BLaER1 (cell line): ENCODE measurements around the gene PITPNM1.

Experiments
- H3K27ac ChIP-seq: shearing (Covaris generic); formaldehyde crosslinking; 2 replicates; pipeline ENCODE4 v1.8.1; 2022
- H3K27me3 ChIP-seq: shearing (Covaris generic); formaldehyde crosslinking; 2 replicates; pipeline ENCODE4 v1.8.1; 2022
- H3K36me3 ChIP-seq: shearing (Covaris generic); formaldehyde crosslinking; 2 replicates; pipeline ENCODE4 v1.8.1; 2022
- H3K4me1 ChIP-seq: shearing (Covaris generic); formaldehyde crosslinking; 2 replicates; pipeline ENCODE4 v1.8.1; 2022
- H3K4me2 ChIP-seq: shearing (Covaris generic); formaldehyde crosslinking; 2 replicates; pipeline ENCODE4 v1.8.1; 2022
- H3K4me3 ChIP-seq: shearing (Covaris generic); formaldehyde crosslinking; 2 replicates; pipeline ENCODE4 v1.8.1; 2022
- H3K9ac ChIP-seq: shearing (Covaris generic); formaldehyde crosslinking; 2 replicates; pipeline ENCODE4 v1.8.1; 2022
- H3K9me3 ChIP-seq: shearing (Covaris generic); formaldehyde crosslinking; 2 replicates; pipeline ENCODE4 v1.8.1; 2022
- H4K20me1 ChIP-seq: shearing (Covaris generic); formaldehyde crosslinking; 2 replicates; pipeline ENCODE4 v1.8.1; 2022
- Cebpa-rat ChIP-seq: shearing (Covaris generic); IDR thresholded peaks from 2 replicates; pipeline ENCODE4 v1.8.1; 2022

The PITPNM1 gene

DNA sequence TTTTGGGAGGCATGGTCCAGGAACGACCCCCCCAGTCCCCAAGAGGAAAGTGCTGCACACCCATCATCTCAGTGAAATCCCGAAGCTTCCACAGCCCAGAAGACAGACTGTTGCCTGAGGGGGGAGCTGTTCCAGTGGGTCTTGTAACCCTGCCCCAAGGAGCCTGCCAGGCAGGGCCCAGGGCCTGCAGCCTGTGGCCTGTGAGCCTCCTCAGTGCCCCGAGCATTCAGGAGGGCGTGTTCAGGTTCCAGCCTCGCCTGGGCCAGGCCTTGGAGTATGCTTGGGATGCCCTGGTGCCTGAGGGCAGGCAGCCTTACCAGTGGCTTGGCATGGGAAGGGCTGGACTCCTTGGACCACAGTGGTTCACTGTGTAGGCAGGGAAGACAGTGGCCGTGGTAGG lies 36.0 kb upstream of the PITPNM1 start:
- no peak for TF ChIP-seq Cebpa-rat
- no peak overlapping the region for H3K9ac ChIP-seq
- no peak overlapping the region for H3K4me3 ChIP-seq
- peaks cover 17% of the 10 kb centered on the region for H3K9me3 ChIP-seq
- no peak overlapping the region for H3K27ac ChIP-seq
- H3K4me1 ChIP-seq, result peaks cover 47% of the 10 kb centered on the region
- no peak overlapping the region for H3K4me2 ChIP-seq
- no peaks in the 10 kb centered on the region for H3K36me3 ChIP-seq
- no peaks in the 10 kb centered on the region for H4K20me1 ChIP-seq
- H3K27me3 ChIP-seq, result no peaks in the 10 kb centered on the region

DNA sequence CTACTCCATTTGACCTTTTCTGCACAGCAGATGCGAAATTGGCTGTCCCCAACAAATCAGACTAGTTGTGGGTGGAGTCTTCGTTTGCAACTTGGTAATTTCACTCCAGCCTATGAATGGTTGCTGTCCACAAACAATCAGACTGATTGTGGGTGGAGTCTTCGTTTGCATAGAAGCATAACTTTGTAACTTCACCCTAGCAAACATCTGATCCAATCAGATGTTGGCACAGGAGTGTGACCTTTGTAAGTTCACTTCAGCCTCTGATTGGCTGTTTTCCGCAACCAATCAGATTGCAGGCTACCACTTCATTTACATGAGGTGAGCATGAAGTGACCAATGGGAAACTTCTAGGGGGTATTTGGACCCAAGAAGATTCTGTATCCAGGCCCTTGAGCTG lies 34.4 kb upstream of the PITPNM1 start:
- Histone ChIP-seq H3K4me2 (no peak overlapping the region), H3K36me3 (no peaks in the 10 kb centered on the region), H3K9ac (no peak overlapping the region), H3K27ac (no peak overlapping the region), H4K20me1 (no peaks in the 10 kb centered on the region), H3K27me3 (no peaks in the 10 kb centered on the region), H3K9me3 (peaks cover 33% of the 10 kb centered on the region), H3K4me1 (peaks cover 31% of the 10 kb centered on the region), H3K4me3 (no peak overlapping the region)
- TF ChIP-seq Cebpa-rat, result no peak

DNA sequence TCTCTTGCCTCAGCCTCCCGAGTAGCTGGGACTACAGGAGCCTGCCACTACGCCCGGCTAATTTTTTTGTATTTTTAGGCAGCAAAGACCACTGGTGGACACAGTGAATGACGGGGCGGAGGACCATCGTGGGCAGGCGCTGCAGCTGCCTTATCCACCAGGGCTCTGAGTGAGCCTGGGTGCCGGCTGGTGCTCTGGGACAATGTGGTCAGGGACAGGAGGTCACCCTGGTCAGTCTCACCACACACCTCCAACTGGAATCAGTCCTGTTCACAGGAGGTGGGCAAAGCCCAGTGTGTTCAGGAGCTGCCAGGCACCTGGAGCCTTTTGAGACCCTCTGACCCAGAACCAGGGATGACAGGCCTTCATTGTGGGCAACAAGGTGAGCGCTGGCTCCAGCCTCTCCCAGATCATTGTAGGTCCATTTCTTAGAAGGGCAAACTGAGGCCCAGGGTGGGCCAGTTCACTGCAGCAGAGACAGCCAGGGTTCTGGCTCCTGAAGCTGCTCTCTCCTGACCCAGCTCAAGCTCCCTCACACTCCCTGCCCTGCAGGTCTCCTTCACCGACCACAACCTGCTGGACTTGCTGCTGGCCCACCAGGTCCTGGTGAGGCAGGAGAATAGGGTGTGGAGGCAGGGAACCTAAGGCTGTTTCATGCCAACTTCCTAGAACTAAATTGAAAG lies 33.8 kb upstream of the PITPNM1 start:
- H3K4me3 ChIP-seq, result no peak overlapping the region
- no peak overlapping the region for H3K9ac ChIP-seq
- H3K9me3 ChIP-seq, result peaks cover 39% of the 10 kb centered on the region
- H3K36me3 ChIP-seq, result no peaks in the 10 kb centered on the region
- H3K27ac ChIP-seq, result no peak overlapping the region
- peaks cover 25% of the 10 kb centered on the region for H3K4me1 ChIP-seq
- H3K27me3 ChIP-seq, result no peaks in the 10 kb centered on the region
- TF ChIP-seq Cebpa-rat, result no peak
- no peak overlapping the region for H3K4me2 ChIP-seq
- H4K20me1 ChIP-seq, result no peaks in the 10 kb centered on the region

DNA sequence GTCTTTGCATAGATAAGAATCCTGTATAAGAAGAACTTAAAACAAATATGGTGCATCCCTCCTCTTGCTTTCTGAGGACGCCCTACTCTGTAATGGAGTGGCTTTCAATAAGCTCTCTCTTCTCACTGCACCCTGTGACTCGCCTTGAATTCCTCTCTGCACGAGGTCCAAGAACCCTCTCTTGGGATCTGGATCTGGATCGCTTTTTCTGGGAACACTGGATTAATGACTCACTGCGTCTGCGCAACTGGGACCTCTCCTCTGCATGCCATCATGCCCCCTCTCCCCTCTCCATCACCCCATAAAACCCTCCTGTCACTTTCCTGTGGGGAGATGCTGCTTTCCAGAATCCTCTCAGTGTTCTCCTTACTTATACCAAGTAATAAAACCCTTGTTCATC lies 33.1 kb upstream of the PITPNM1 start:
- no peak overlapping the region for H3K4me2 ChIP-seq
- H3K9me3 ChIP-seq, result peaks cover 46% of the 10 kb centered on the region
- H3K27me3 ChIP-seq, result no peaks in the 10 kb centered on the region
- no peak for TF ChIP-seq Cebpa-rat
- H3K4me3 ChIP-seq, result no peak overlapping the region
- no peaks in the 10 kb centered on the region for H4K20me1 ChIP-seq
- H3K36me3 ChIP-seq, result no peaks in the 10 kb centered on the region
- H3K27ac ChIP-seq, result no peak overlapping the region
- no peak overlapping the region for H3K9ac ChIP-seq
- H3K4me1 ChIP-seq, result peaks cover 18% of the 10 kb centered on the region

GRCh38 chr11:67535561-67535960 lies 30.4 kb upstream of the PITPNM1 start:
- no peak overlapping the region for H3K4me3 ChIP-seq
- no peaks in the 10 kb centered on the region for H4K20me1 ChIP-seq
- no peak overlapping the region for H3K4me2 ChIP-seq
- H3K27me3 ChIP-seq, result no peaks in the 10 kb centered on the region
- H3K4me1 ChIP-seq, result peaks cover 10% of the 10 kb centered on the region
- no peak overlapping the region for H3K27ac ChIP-seq
- no peak overlapping the region for H3K9ac ChIP-seq
- no peaks in the 10 kb centered on the region for H3K36me3 ChIP-seq
- TF ChIP-seq Cebpa-rat, result no peak
- peaks cover 63% of the 10 kb centered on the region for H3K9me3 ChIP-seq

DNA sequence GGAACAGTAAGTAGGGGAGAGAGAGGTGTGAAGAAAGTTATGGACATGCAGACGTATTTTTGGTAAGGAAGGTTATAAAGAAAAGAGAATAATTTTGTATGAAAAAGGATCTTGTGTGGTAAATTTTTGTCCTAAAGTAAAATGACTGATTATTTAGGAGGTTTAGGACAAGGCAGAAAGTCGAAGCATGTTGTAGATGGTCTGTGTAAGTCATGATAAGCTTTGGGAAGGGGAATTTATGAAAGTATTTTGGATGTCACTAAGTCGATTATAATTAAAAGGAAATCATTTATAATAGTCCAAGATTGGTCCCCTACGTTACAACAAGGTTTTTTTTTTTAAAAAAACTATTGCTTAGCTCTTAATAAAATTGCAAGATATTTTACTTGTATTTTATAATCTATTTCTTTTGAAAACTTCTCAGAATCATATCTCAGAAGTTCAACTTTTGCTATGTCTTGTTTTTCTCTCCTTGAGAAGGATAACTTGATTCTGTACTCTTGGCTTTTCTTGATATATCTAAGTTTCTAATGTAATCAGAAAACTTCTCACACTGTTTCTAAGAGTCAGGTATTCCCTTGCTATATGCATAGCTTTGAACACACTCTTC lies 29.0 kb upstream of the PITPNM1 start:
- H3K4me1 ChIP-seq, result peaks cover 19% of the 10 kb centered on the region
- peaks cover 63% of the 10 kb centered on the region for H3K9me3 ChIP-seq
- no peak overlapping the region for H3K27ac ChIP-seq
- no peak overlapping the region for H3K9ac ChIP-seq
- H3K27me3 ChIP-seq, result no peaks in the 10 kb centered on the region
- no peak overlapping the region for H3K4me3 ChIP-seq
- TF ChIP-seq Cebpa-rat, result no peak
- H3K4me2 ChIP-seq, result no peak overlapping the region
- no peaks in the 10 kb centered on the region for H3K36me3 ChIP-seq
- no peaks in the 10 kb centered on the region for H4K20me1 ChIP-seq

DNA sequence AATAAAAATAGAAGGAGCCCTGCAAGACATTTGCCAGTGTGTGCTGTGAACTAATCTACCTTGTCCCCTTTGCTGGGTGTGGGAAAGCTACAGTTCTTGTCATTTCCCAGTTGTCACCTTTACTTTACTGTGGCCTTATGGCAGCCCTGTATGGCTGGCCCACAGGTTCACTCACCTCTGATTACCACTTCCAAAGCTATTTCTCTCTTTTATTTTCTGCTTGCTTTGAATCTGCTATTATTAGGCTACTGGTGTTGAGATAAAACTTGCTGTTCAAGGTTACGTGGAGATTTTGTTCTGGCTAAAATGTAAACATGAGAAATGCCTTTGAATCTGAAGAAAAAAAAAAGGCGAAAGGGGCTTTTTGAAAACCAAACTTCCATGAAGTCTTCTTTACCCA lies 27.7 kb upstream of the PITPNM1 start:
- H3K4me2 ChIP-seq, result no peak overlapping the region
- no peak overlapping the region for H3K4me3 ChIP-seq
- H3K27me3 ChIP-seq, result no peaks in the 10 kb centered on the region

DNA sequence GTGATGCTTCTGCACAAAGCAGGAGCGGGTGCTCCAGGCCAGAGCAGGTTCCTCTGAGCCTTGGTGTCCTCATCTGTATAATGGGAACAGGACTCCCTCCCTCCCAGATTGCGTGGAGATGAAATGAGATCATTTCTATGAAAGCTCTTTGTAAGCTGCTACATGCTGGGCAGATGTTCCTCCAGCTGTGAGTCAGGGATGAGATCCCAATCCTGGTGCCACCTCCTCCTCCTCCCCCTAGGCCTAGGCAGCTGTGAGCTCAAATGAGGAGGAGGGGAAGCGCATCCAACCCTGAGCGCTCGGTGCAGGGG lies 25.1 kb upstream of the PITPNM1 start:
- no peak overlapping the region for H3K27ac ChIP-seq
- H3K36me3 ChIP-seq, result no peaks in the 10 kb centered on the region
- H3K4me2 ChIP-seq, result peak overlapping the region; percentile 71

More for the DNA sequence above, 27.7 kb upstream of the PITPNM1 start:
- no peak for TF ChIP-seq Cebpa-rat
- Histone ChIP-seq H3K9me3 (peaks cover 55% of the 10 kb centered on the region), H3K4me1 (peaks cover 19% of the 10 kb centered on the region), H4K20me1 (no peaks in the 10 kb centered on the region), H3K36me3 (no peaks in the 10 kb centered on the region), H3K9ac (no peak overlapping the region), H3K27ac (no peak overlapping the region)

DNA sequence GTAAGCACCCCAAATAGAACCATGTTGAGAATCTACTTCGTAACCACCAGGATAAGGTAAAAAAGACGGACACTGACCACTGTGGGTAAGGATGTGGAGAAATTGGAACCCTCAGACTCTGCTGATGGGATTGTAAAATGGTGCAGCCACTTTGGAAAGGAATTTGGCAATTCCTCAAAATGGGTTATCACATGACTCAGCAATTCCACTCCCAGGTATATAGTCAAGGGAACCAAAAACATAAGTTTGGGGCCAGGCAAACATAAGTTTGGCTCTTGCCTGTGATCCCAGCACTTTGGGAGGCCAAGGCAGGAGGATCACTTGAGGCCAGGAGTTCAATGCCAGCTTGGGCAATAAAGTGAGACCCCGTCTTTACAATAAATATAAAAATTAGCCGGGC lies 23.2 kb upstream of the PITPNM1 start:
- Histone ChIP-seq H4K20me1 (no peaks in the 10 kb centered on the region), H3K36me3 (no peaks in the 10 kb centered on the region), H3K4me3 (no peak overlapping the region), H3K9ac (no peak overlapping the region), H3K4me1 (peaks cover 19% of the 10 kb centered on the region), H3K27me3 (no peaks in the 10 kb centered on the region), H3K9me3 (peaks cover 18% of the 10 kb centered on the region), H3K4me2 (no peak overlapping the region), H3K27ac (no peak overlapping the region)
- no peak for TF ChIP-seq Cebpa-rat

More for the DNA sequence above, 25.1 kb upstream of the PITPNM1 start:
- Histone ChIP-seq H3K27me3 (no peaks in the 10 kb centered on the region), H3K9ac (no peak overlapping the region), H3K9me3 (peaks cover 37% of the 10 kb centered on the region), H4K20me1 (no peaks in the 10 kb centered on the region), H3K4me1 (peaks cover 19% of the 10 kb centered on the region), H3K4me3 (no peak overlapping the region)
- no peak for TF ChIP-seq Cebpa-rat

DNA sequence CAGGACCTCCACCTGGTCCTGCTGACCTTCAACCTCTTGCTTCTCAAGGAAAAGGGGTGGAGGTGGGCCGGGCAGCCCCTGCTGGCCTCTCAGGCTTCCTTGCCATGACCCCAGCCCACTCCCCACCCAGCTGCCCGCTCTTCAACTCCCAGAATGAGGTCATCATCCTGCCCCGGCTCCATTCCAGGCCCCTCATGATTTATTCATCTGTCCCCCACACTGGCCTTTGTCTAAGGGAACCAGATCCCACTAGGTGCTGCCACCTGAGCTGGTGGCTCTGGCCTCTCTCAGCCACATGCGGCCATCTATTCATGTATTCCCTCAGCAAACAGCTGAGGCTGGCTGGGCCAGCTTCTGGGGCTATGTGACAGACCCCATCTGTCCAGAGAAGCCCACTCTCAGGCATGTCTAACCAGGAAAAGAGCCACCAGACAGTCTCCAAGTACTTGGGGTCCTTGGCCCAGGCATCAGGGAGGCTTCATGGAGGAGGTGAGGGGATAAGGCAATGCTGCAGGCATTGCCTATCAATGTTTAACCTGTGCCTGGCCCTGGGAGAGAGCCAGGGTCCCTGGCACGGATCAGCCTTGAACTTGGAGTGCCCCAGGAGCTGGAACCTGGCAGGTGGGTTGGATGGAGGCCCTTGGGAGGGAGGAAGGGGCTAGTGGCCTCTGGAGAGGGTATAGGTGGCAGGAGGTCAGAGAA lies 20.3 kb upstream of the PITPNM1 start:
- no peaks in the 10 kb centered on the region for H3K27me3 ChIP-seq
- H4K20me1 ChIP-seq, result no peaks in the 10 kb centered on the region
- H3K4me2 ChIP-seq, result no peak overlapping the region
- H3K9ac ChIP-seq, result no peak overlapping the region
- no peak for TF ChIP-seq Cebpa-rat
- H3K9me3 ChIP-seq, result no peaks in the 10 kb centered on the region
- H3K36me3 ChIP-seq, result no peaks in the 10 kb centered on the region
- no peak overlapping the region for H3K27ac ChIP-seq
- H3K4me3 ChIP-seq, result no peak overlapping the region
- peaks cover 13% of the 10 kb centered on the region for H3K4me1 ChIP-seq
